Cardiac muscle cell (in vitro differentiated cells and primary cell): ENCODE measurements around the gene TMEM235. TPM values are rescaled to one million over a fixed set of nuclear protein-coding genes. Genes with fewer than 3 reads are reported as not detected.

Experiments
- DNase-seq, 2 donors: peaks; one replicate each; pipeline versions ENCODE4 v3.0.0 to v3.0.0-alpha.2; 2010 to 2017; ENCODE audit warnings: low read depth in 1 of 2, low spot score in 1 of 2
- H3K27ac ChIP-seq: fragments of 200-600 bp; sonication (generic); 2 replicates; pipeline ENCODE4 v1.5.1; 2016
- H3K27me3 ChIP-seq: fragments of 200-600 bp; sonication (generic); 2 replicates; pipeline ENCODE4 v1.6.0; 2016; ENCODE audit warnings: control low read depth
- H3K36me3 ChIP-seq: fragments of 200-600 bp; sonication (generic); 2 replicates; pipeline ENCODE4 v1.5.1; 2016; ENCODE audit warnings: control low read depth
- H3K4me1 ChIP-seq: fragments of 200-600 bp; sonication (generic); 2 replicates; pipeline ENCODE4 v1.8.1; 2017; ENCODE audit warnings: low read depth, mild to moderate bottlenecking, mixed run types
- H3K4me3 ChIP-seq: fragments of 200-600 bp; sonication (generic); 2 replicates; pipeline ENCODE4 v1.5.1; 2016; ENCODE audit warnings: mild to moderate bottlenecking
- H3K9me3 ChIP-seq: fragments of 200-600 bp; sonication (generic); 2 replicates; pipeline ENCODE4 v1.5.1; 2017; ENCODE audit warnings: low read depth, mild to moderate bottlenecking, control low read depth
- polyA plus RNA-seq: library from polyadenylated mRNA; unstranded; fragments of >200 nt; fragmentation: Nextera tagmentation; extraction: Ambion mirVana; gene quantifications from 2 replicates; pipeline ENCODE4 v1.2.1, GENCODE V29; 2016
- total RNA-seq: library from RNA; depleted of rRNA; stranded (reverse); fragments of >200 nt; gene quantifications from 2 replicates; pipeline ENCODE4 v1.2.3, GENCODE V29; 2016
- TF ChIP-seq, protein P1 (sequence below): IDR thresholded peaks from 2 replicates; pipeline ENCODE4 v1.5.1; 2012; ENCODE audit warnings: low read depth, mild to moderate bottlenecking, low read length

The TMEM235 gene
- total and polyA plus RNA-seq, 2 experiments from 2014 or later: 2.0 to 2.3 TPM

- peak overlapping the region; percentile 98 for H3K27ac ChIP-seq
- H3K4me1 ChIP-seq: peaks cover 60% of the 10 kb centered on the region
- DNase-seq: peak; percentile 71 to 89
- TF ChIP-seq, protein P1, sequence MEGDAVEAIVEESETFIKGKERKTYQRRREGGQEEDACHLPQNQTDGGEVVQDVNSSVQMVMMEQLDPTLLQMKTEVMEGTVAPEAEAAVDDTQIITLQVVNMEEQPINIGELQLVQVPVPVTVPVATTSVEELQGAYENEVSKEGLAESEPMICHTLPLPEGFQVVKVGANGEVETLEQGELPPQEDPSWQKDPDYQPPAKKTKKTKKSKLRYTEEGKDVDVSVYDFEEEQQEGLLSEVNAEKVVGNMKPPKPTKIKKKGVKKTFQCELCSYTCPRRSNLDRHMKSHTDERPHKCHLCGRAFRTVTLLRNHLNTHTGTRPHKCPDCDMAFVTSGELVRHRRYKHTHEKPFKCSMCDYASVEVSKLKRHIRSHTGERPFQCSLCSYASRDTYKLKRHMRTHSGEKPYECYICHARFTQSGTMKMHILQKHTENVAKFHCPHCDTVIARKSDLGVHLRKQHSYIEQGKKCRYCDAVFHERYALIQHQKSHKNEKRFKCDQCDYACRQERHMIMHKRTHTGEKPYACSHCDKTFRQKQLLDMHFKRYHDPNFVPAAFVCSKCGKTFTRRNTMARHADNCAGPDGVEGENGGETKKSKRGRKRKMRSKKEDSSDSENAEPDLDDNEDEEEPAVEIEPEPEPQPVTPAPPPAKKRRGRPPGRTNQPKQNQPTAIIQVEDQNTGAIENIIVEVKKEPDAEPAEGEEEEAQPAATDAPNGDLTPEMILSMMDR: no peak
- H3K9me3 ChIP-seq: no peaks in the 10 kb centered on the region
- no peaks in the 10 kb centered on the region for H3K27me3 ChIP-seq
- H3K4me3 ChIP-seq: no peak overlapping the region
- no peaks in the 10 kb centered on the region for H3K36me3 ChIP-seq
Observed at GRCh38 chr17:78256707-78257591, 25.5 kb downstream of the TMEM235 start.

DNA sequence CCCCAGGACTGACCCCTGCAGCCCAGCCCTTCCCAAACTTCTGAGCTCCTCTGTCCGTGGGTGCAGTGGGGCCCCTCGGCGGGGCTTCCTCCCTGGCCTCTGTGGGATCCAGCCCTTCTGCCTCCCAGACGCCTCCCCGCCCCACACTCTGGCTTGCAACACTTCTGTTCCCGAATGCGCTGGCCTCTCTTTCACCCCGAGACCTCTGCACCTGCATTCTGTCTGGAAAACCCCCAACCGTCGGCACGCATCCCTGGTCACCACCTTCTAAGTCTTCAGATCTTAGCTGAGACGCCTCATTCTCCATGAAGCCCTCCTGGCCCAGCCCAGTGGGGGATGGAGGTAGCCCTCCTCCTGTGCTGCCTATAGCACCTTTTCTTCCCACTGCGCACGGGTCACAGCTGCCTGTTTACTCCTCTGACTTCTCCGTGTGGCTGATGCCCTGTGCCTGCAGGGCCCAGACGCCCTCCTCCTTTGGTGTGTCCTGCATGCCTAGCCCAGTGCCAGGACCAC is 26.4 kb downstream of the TMEM235 start:
- Histone ChIP-seq H3K36me3 (no peaks in the 10 kb centered on the region), H3K9me3 (no peaks in the 10 kb centered on the region), H3K27ac (peak overlapping the region; percentile 98), H3K4me3 (no peak overlapping the region), H3K4me1 (peaks cover 59% of the 10 kb centered on the region), H3K27me3 (no peaks in the 10 kb centered on the region)
- TF ChIP-seq, protein P1: no peak
- peak in 1 of 2 donors; percentile 81 for DNase-seq

DNA sequence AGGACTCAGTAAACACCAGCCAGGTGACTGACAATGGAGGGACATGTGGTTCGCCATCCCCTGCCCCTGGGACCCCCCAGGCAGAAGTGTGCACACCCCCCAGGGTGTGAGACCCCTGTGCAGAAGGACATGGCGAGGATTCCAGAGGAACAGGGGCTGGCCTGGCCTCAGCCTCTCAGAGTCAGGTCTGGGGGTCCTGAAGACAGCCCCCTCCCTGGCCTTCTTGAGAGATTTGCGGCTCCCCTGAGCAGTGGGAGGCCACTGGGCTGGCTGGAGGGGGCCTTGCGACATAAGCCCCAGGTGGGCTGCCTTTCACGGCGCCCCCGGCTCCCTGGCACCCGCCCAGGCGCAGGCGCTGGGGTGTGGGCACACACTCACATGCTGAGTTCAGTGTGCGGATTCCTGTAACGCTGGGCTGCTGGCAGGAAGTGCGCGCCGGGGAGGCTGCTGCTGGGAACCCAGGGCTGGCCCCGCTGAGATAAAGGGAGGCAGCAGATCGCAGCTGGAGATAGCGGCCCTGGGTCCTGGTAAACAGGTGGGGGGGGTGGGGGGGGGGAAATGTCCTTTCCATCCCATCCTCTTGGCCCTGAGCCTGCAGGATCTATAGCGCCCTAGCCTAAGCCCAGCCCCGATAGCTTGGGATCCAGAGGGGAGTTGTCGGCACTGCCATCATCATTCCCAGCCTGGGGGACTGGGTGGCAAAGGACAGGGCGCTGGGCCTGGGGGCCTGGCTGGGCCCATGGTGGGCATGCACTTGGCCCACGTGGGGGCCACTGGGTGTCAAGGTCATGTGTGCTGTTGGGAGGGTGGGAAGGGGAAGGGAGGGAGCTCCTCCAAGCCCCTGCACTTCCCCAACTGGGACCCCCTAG is 27.1 kb downstream of the TMEM235 start:
- peak overlapping the region; percentile 98 for H3K27ac ChIP-seq
- no peaks in the 10 kb centered on the region for H3K36me3 ChIP-seq
- peak in 1 of 2 donors; percentile 77 for DNase-seq
- no peaks in the 10 kb centered on the region for H3K9me3 ChIP-seq
- no peaks in the 10 kb centered on the region for H3K27me3 ChIP-seq
- H3K4me1 ChIP-seq: peaks cover 56% of the 10 kb centered on the region
- H3K4me3 ChIP-seq: no peak overlapping the region
- TF ChIP-seq, protein P1: no peak

DNA sequence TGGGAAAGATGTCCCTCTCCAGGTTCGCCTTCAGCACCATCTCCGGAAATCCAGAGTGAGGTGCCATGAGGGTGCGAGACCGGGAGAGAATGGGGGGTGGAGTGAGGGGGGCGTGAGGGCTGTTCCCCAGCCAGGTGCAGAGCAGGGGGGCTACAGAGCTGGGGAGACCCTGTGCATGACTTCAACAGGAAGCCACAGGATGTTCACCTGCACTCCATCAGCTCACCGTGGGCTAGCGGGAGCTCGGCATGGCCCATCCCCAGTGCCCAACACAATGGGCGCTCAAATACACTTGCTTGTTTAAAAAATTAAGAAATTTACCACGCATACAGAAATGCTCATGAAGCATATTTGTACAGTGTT is 27.7 kb downstream of the TMEM235 start:
- Histone ChIP-seq H3K27me3 (no peaks in the 10 kb centered on the region), H3K4me1 (peaks cover 54% of the 10 kb centered on the region), H3K27ac (peak overlapping the region; percentile 98), H3K36me3 (no peaks in the 10 kb centered on the region), H3K4me3 (no peak overlapping the region), H3K9me3 (no peaks in the 10 kb centered on the region)
- TF ChIP-seq, protein P1: no peak
- DNase-seq: no peak

- H3K4me1 ChIP-seq: peaks cover 40% of the 10 kb centered on the region
- H3K9me3 ChIP-seq: no peaks in the 10 kb centered on the region
- no peaks in the 10 kb centered on the region for H3K27me3 ChIP-seq
- H3K27ac ChIP-seq: peak overlapping the region; percentile 76
- TF ChIP-seq, protein P1: no peak
- H3K4me3 ChIP-seq: no peak overlapping the region
- peak in 1 of 2 donors; percentile 50 for DNase-seq
- no peaks in the 10 kb centered on the region for H3K36me3 ChIP-seq
Observed at GRCh38 chr17:78263063-78263735, 31.8 kb downstream of the TMEM235 start.
